ENCODE results near the gene PICK1.
"Not testable (repeated sequence)": the region's sequence is repeated elsewhere in the genome, so short reads cannot be mapped to it uniquely, and the experiment has no call there.

Gene PICK1

GRCh38 chr22:38031491-38031890 lies 25.7 kb upstream of the PICK1 start:
- Histone ChIP-seq H3K36me3 (ENCODE audit: control insufficient read depth in 5 of 5, insufficient read depth in 5 of 5, low read length in 5 of 5) (no peaks in the 10 kb centered on the region), H3K9me3 (ENCODE audit: control insufficient read depth in 5 of 5, low read length in 5 of 5) (no peaks in the 10 kb centered on the region), H3K4me3 (ENCODE audit: low read depth in 1 of 5, low read length in 5 of 5) (no peak overlapping the region), H3K4me1 (ENCODE audit: control insufficient read depth in 5 of 5, insufficient read depth in 5 of 5, low read length in 5 of 5) (peaks cover 3 to 27% (median 16%) of the 10 kb centered on the region in 5 donors), H3K27ac (ENCODE audit: low read depth, low read length) (no peak overlapping the region), H3K9ac (ENCODE audit: low read length in 5 of 5) (no peak overlapping the region), H3K27me3 (ENCODE audit: control insufficient read depth in 5 of 5, insufficient read depth in 4 of 5, low read length in 5 of 5) (no peaks in the 10 kb centered on the region)

GRCh38 chr22:38032681-38033521 lies 24.3 kb upstream of the PICK1 start:
- no peak overlapping the region for H3K9ac ChIP-seq (ENCODE audit: low read length in 5 of 5)
- H3K27ac ChIP-seq (ENCODE audit: low read depth, low read length), result no peak overlapping the region
- peaks cover 0 to 20% (median 16%) of the 10 kb centered on the region in 5 donors for H3K4me1 ChIP-seq (ENCODE audit: control insufficient read depth in 5 of 5, insufficient read depth in 5 of 5, low read length in 5 of 5)

GRCh38 chr22:38033522-38034277 lies 23.5 kb upstream of the PICK1 start:
- H3K36me3 ChIP-seq (ENCODE audit: control insufficient read depth in 5 of 5, insufficient read depth in 5 of 5, low read length in 5 of 5), result no peaks in the 10 kb centered on the region
- H3K4me3 ChIP-seq (ENCODE audit: low read depth in 1 of 5, low read length in 5 of 5), result peak overlapping the region in 2 of 5 donors; percentile 21 to 52
- H3K4me1 ChIP-seq (ENCODE audit: control insufficient read depth in 5 of 5, insufficient read depth in 5 of 5, low read length in 5 of 5), result peaks cover 0 to 20% (median 16%) of the 10 kb centered on the region in 5 donors
- H3K9ac ChIP-seq (ENCODE audit: low read length in 5 of 5), result peak overlapping the region in 2 of 5 donors; percentile 6 to 16
- H3K27me3 ChIP-seq (ENCODE audit: control insufficient read depth in 5 of 5, insufficient read depth in 4 of 5, low read length in 5 of 5), result no peaks in the 10 kb centered on the region
- H3K27ac ChIP-seq (ENCODE audit: low read depth, low read length), result no peak overlapping the region
- no peaks in the 10 kb centered on the region for H3K9me3 ChIP-seq (ENCODE audit: control insufficient read depth in 5 of 5, low read length in 5 of 5)

More at GRCh38 chr22:38032681-38033521, 24.3 kb upstream of the PICK1 start:
- no peaks in the 10 kb centered on the region for H3K27me3 ChIP-seq (ENCODE audit: control insufficient read depth in 5 of 5, insufficient read depth in 4 of 5, low read length in 5 of 5)
- no peak overlapping the region for H3K4me3 ChIP-seq (ENCODE audit: low read depth in 1 of 5, low read length in 5 of 5)
- H3K9me3 ChIP-seq (ENCODE audit: control insufficient read depth in 5 of 5, low read length in 5 of 5), result no peaks in the 10 kb centered on the region
- no peaks in the 10 kb centered on the region for H3K36me3 ChIP-seq (ENCODE audit: control insufficient read depth in 5 of 5, insufficient read depth in 5 of 5, low read length in 5 of 5)

GRCh38 chr22:38034278-38034882 lies 22.8 kb upstream of the PICK1 start:
- Histone ChIP-seq H3K4me1 (ENCODE audit: control insufficient read depth in 5 of 5, insufficient read depth in 5 of 5, low read length in 5 of 5) (peaks cover 0 to 26% (median 22%) of the 10 kb centered on the region in 5 donors), H3K9me3 (ENCODE audit: control insufficient read depth in 5 of 5, low read length in 5 of 5) (no peaks in the 10 kb centered on the region), H3K27me3 (ENCODE audit: control insufficient read depth in 5 of 5, insufficient read depth in 4 of 5, low read length in 5 of 5) (no peaks in the 10 kb centered on the region), H3K4me3 (ENCODE audit: low read depth in 1 of 5, low read length in 5 of 5) (peak overlapping the region in 2 of 5 donors; percentile 21 to 52), H3K9ac (ENCODE audit: low read length in 5 of 5) (peak overlapping the region in 3 of 5 donors; percentile 6 to 53 (median 16)), H3K27ac (ENCODE audit: low read depth, low read length) (no peak overlapping the region), H3K36me3 (ENCODE audit: control insufficient read depth in 5 of 5, insufficient read depth in 5 of 5, low read length in 5 of 5) (no peaks in the 10 kb centered on the region)

GRCh38 chr22:38034884-38035529 lies 22.2 kb upstream of the PICK1 start:
- no peaks in the 10 kb centered on the region for H3K36me3 ChIP-seq (ENCODE audit: control insufficient read depth in 5 of 5, insufficient read depth in 5 of 5, low read length in 5 of 5)
- H3K9me3 ChIP-seq (ENCODE audit: control insufficient read depth in 5 of 5, low read length in 5 of 5), result no peaks in the 10 kb centered on the region
- no peak overlapping the region for H3K9ac ChIP-seq (ENCODE audit: low read length in 5 of 5)
- no peaks in the 10 kb centered on the region for H3K27me3 ChIP-seq (ENCODE audit: control insufficient read depth in 5 of 5, insufficient read depth in 4 of 5, low read length in 5 of 5)
- no peak overlapping the region for H3K4me3 ChIP-seq (ENCODE audit: low read depth in 1 of 5, low read length in 5 of 5)
- H3K27ac ChIP-seq (ENCODE audit: low read depth, low read length), result no peak overlapping the region
- H3K4me1 ChIP-seq (ENCODE audit: control insufficient read depth in 5 of 5, insufficient read depth in 5 of 5, low read length in 5 of 5), result peaks cover 0 to 30% (median 23%) of the 10 kb centered on the region in 5 donors

GRCh38 chr22:38035530-38035885 lies 21.7 kb upstream of the PICK1 start:
- no peak overlapping the region for H3K4me3 ChIP-seq (ENCODE audit: low read depth in 1 of 5, low read length in 5 of 5)
- H3K9ac ChIP-seq (ENCODE audit: low read length in 5 of 5), result no peak overlapping the region
- no peaks in the 10 kb centered on the region for H3K9me3 ChIP-seq (ENCODE audit: control insufficient read depth in 5 of 5, low read length in 5 of 5)
- H3K4me1 ChIP-seq (ENCODE audit: control insufficient read depth in 5 of 5, insufficient read depth in 5 of 5, low read length in 5 of 5), result peaks cover 0 to 30% (median 23%) of the 10 kb centered on the region in 5 donors
- H3K27me3 ChIP-seq (ENCODE audit: control insufficient read depth in 5 of 5, insufficient read depth in 4 of 5, low read length in 5 of 5), result no peaks in the 10 kb centered on the region
- no peak overlapping the region for H3K27ac ChIP-seq (ENCODE audit: low read depth, low read length)
- H3K36me3 ChIP-seq (ENCODE audit: control insufficient read depth in 5 of 5, insufficient read depth in 5 of 5, low read length in 5 of 5), result no peaks in the 10 kb centered on the region

- Histone ChIP-seq H3K4me1 (ENCODE audit: control insufficient read depth in 5 of 5, insufficient read depth in 5 of 5, low read length in 5 of 5) (peaks cover 0 to 30% (median 23%) of the 10 kb centered on the region in 5 donors), H3K27me3 (ENCODE audit: control insufficient read depth in 5 of 5, insufficient read depth in 4 of 5, low read length in 5 of 5) (no peaks in the 10 kb centered on the region), H3K9me3 (ENCODE audit: control insufficient read depth in 5 of 5, low read length in 5 of 5) (no peaks in the 10 kb centered on the region), H3K4me3 (ENCODE audit: low read depth in 1 of 5, low read length in 5 of 5) (no peak overlapping the region), H3K27ac (ENCODE audit: low read depth, low read length) (no peak overlapping the region), H3K36me3 (ENCODE audit: control insufficient read depth in 5 of 5, insufficient read depth in 5 of 5, low read length in 5 of 5) (no peaks in the 10 kb centered on the region), H3K9ac (ENCODE audit: low read length in 5 of 5) (no peak overlapping the region)
Measured at GRCh38 chr22:38036392-38037062, 20.7 kb upstream of the PICK1 start.

GRCh38 chr22:38037367-38038150 lies 19.6 kb upstream of the PICK1 start:
- H3K27me3 ChIP-seq (ENCODE audit: control insufficient read depth in 5 of 5, insufficient read depth in 4 of 5, low read length in 5 of 5); H3K27ac ChIP-seq (ENCODE audit: low read depth, low read length); H3K9me3 ChIP-seq (ENCODE audit: control insufficient read depth in 5 of 5, low read length in 5 of 5); H3K36me3 ChIP-seq (ENCODE audit: control insufficient read depth in 5 of 5, insufficient read depth in 5 of 5, low read length in 5 of 5); H3K4me3 ChIP-seq (ENCODE audit: low read depth in 1 of 5, low read length in 5 of 5); H3K9ac ChIP-seq (ENCODE audit: low read length in 5 of 5): not testable (repeated sequence)
- peaks cover 0 to 36% (median 28%) of the 10 kb centered on the region in 5 donors for H3K4me1 ChIP-seq (ENCODE audit: control insufficient read depth in 5 of 5, insufficient read depth in 5 of 5, low read length in 5 of 5)

- H3K27ac ChIP-seq (ENCODE audit: low read depth, low read length), result no peak overlapping the region
- no peak overlapping the region for H3K9ac ChIP-seq (ENCODE audit: low read length in 5 of 5)
- no peaks in the 10 kb centered on the region for H3K36me3 ChIP-seq (ENCODE audit: control insufficient read depth in 5 of 5, insufficient read depth in 5 of 5, low read length in 5 of 5)
- no peaks in the 10 kb centered on the region for H3K9me3 ChIP-seq (ENCODE audit: control insufficient read depth in 5 of 5, low read length in 5 of 5)
- H3K4me1 ChIP-seq (ENCODE audit: control insufficient read depth in 5 of 5, insufficient read depth in 5 of 5, low read length in 5 of 5), result peaks cover 0 to 36% (median 32%) of the 10 kb centered on the region in 5 donors
- no peak overlapping the region for H3K4me3 ChIP-seq (ENCODE audit: low read depth in 1 of 5, low read length in 5 of 5)
- no peaks in the 10 kb centered on the region for H3K27me3 ChIP-seq (ENCODE audit: control insufficient read depth in 5 of 5, insufficient read depth in 4 of 5, low read length in 5 of 5)
Measured at GRCh38 chr22:38038426-38038825, 18.8 kb upstream of the PICK1 start.
